ENCODE results near the gene PRXL2B. TPM values are rescaled to one million over a fixed set of nuclear protein-coding genes. Genes with fewer than 3 reads are reported as not detected.

Gene PRXL2B
- total RNA-seq, 2 experiments from 2014 or later = 17.0 to 22.2 TPM

GRCh38 chr1:2602866-2603520 lies 16.4 kb downstream of the PRXL2B start:
- H3K9me3 Mint-ChIP-seq = no peaks in the 10 kb centered on the region
- no peak overlapping the region for H3K27ac Mint-ChIP-seq
- DNase-seq = no peak
- no peaks in the 10 kb centered on the region for H3K36me3 Mint-ChIP-seq (ENCODE audit: low read depth)
- no peak overlapping the region for H3K4me3 Mint-ChIP-seq
- H3K27me3 Mint-ChIP-seq = peaks cover 6% of the 10 kb centered on the region
- POLR2A ChIA-PET = no interaction called here
- CTCF ChIA-PET = no interaction called here
- H3K4me1 Mint-ChIP-seq = no peaks in the 10 kb centered on the region

- no peak overlapping the region for H3K4me3 Mint-ChIP-seq
- H3K27ac Mint-ChIP-seq = no peak overlapping the region
- no peaks in the 10 kb centered on the region for H3K36me3 Mint-ChIP-seq (ENCODE audit: low read depth)
- CTCF ChIA-PET = no interaction called here
- peaks cover 1% of the 10 kb centered on the region for H3K27me3 Mint-ChIP-seq
- H3K4me1 Mint-ChIP-seq = no peaks in the 10 kb centered on the region
- DNase-seq = no peak
- POLR2A ChIA-PET = no interaction called here
- peaks cover 4% of the 10 kb centered on the region for H3K9me3 Mint-ChIP-seq
Observed at GRCh38 chr1:2603521-2604155, 17.1 kb downstream of the PRXL2B start.

- no peaks in the 10 kb centered on the region for H3K36me3 Mint-ChIP-seq (ENCODE audit: low read depth)
- peaks cover 4% of the 10 kb centered on the region for H3K9me3 Mint-ChIP-seq
- DNase-seq = no peak
- no peaks in the 10 kb centered on the region for H3K4me1 Mint-ChIP-seq
- ChIA-PET POLR2A (no interaction called here), CTCF (no interaction called here)
- no peak overlapping the region for H3K4me3 Mint-ChIP-seq
- no peak overlapping the region for H3K27ac Mint-ChIP-seq
- H3K27me3 Mint-ChIP-seq = no peaks in the 10 kb centered on the region
Observed at GRCh38 chr1:2604156-2604843, 17.7 kb downstream of the PRXL2B start.

GRCh38 chr1:2604844-2605508 lies 18.4 kb downstream of the PRXL2B start:
- POLR2A ChIA-PET = no interaction called here
- DNase-seq = peak; percentile 15
- CTCF ChIA-PET = no interaction called here
- Mint-ChIP-seq H3K27ac (no peak overlapping the region), H3K4me3 (no peak overlapping the region), H3K27me3 (no peaks in the 10 kb centered on the region), H3K9me3 (peaks cover 4% of the 10 kb centered on the region), H3K4me1 (no peaks in the 10 kb centered on the region), H3K36me3 (ENCODE audit: low read depth) (no peaks in the 10 kb centered on the region)

GRCh38 chr1:2605509-2606395 lies 19.2 kb downstream of the PRXL2B start:
- Mint-ChIP-seq H3K9me3 (peaks cover 4% of the 10 kb centered on the region), H3K36me3 (ENCODE audit: low read depth) (no peaks in the 10 kb centered on the region), H3K27me3 (no peaks in the 10 kb centered on the region), H3K27ac (no peak overlapping the region), H3K4me3 (no peak overlapping the region), H3K4me1 (no peaks in the 10 kb centered on the region)
- CTCF ChIA-PET = no interaction called here
- POLR2A ChIA-PET = no interaction called here
- DNase-seq = peak; percentile 14

GRCh38 chr1:2606396-2606880 lies 19.9 kb downstream of the PRXL2B start:
- DNase-seq = no peak
- POLR2A ChIA-PET = no interaction called here
- Mint-ChIP-seq H3K36me3 (ENCODE audit: low read depth) (no peaks in the 10 kb centered on the region), H3K27me3 (no peaks in the 10 kb centered on the region), H3K9me3 (peaks cover 4% of the 10 kb centered on the region), H3K27ac (no peak overlapping the region), H3K4me1 (no peaks in the 10 kb centered on the region), H3K4me3 (no peak overlapping the region)
- CTCF ChIA-PET = no interaction called here

GRCh38 chr1:2606881-2607621 lies 20.5 kb downstream of the PRXL2B start:
- ChIA-PET CTCF (no interaction called here), POLR2A (no interaction called here)
- Mint-ChIP-seq H3K9me3 (peaks cover 4% of the 10 kb centered on the region), H3K4me1 (no peaks in the 10 kb centered on the region), H3K4me3 (no peak overlapping the region), H3K36me3 (ENCODE audit: low read depth) (no peaks in the 10 kb centered on the region), H3K27me3 (no peaks in the 10 kb centered on the region), H3K27ac (no peak overlapping the region)
- DNase-seq = no peak

GRCh38 chr1:2607641-2608091 lies 21.1 kb downstream of the PRXL2B start:
- no peaks in the 10 kb centered on the region for H3K27me3 Mint-ChIP-seq
- no peak overlapping the region for H3K4me3 Mint-ChIP-seq
- DNase-seq = no peak
- ChIA-PET POLR2A (no interaction called here), CTCF (no interaction called here)
- H3K36me3 Mint-ChIP-seq (ENCODE audit: low read depth) = no peaks in the 10 kb centered on the region
- H3K27ac Mint-ChIP-seq = no peak overlapping the region
- H3K4me1 Mint-ChIP-seq = no peaks in the 10 kb centered on the region
- peaks cover 4% of the 10 kb centered on the region for H3K9me3 Mint-ChIP-seq

- ChIA-PET POLR2A (interaction anchor here (0.6 kb wide), 1 partner anchor 324 kb away, joined by 3 read pairs; no protein-coding TSS in a partner anchor), CTCF (no interaction called here)
- Mint-ChIP-seq H3K4me3 (no peak overlapping the region), H3K36me3 (ENCODE audit: low read depth) (no peaks in the 10 kb centered on the region), H3K9me3 (peaks cover 10% of the 10 kb centered on the region), H3K27me3 (peaks cover 3% of the 10 kb centered on the region), H3K27ac (no peak overlapping the region), H3K4me1 (no peaks in the 10 kb centered on the region)
- no peak for DNase-seq
Observed at GRCh38 chr1:2609319-2610035, 22.9 kb downstream of the PRXL2B start.

GRCh38 chr1:2610036-2610959 lies 23.7 kb downstream of the PRXL2B start:
- Mint-ChIP-seq H3K4me3 (no peak overlapping the region), H3K4me1 (no peaks in the 10 kb centered on the region), H3K27me3 (peaks cover 3% of the 10 kb centered on the region), H3K27ac (no peak overlapping the region), H3K9me3 (peaks cover 14% of the 10 kb centered on the region), H3K36me3 (ENCODE audit: low read depth) (no peaks in the 10 kb centered on the region)
- POLR2A ChIA-PET = no interaction called here
- no peak for DNase-seq
- CTCF ChIA-PET = no interaction called here

- no peaks in the 10 kb centered on the region for H3K36me3 Mint-ChIP-seq (ENCODE audit: low read depth)
- ChIA-PET CTCF (no interaction called here), POLR2A (no interaction called here)
- H3K9me3 Mint-ChIP-seq = peaks cover 18% of the 10 kb centered on the region
- no peaks in the 10 kb centered on the region for H3K4me1 Mint-ChIP-seq
- no peak for DNase-seq
- H3K4me3 Mint-ChIP-seq = no peak overlapping the region
- no peak overlapping the region for H3K27ac Mint-ChIP-seq
- peaks cover 3% of the 10 kb centered on the region for H3K27me3 Mint-ChIP-seq
Observed at GRCh38 chr1:2611031-2611501, 24.5 kb downstream of the PRXL2B start.
